ENCODE data around the gene KMT2B. TPM values are rescaled to one million over a fixed set of nuclear protein-coding genes. Genes with fewer than 3 reads are reported as not detected.

The KMT2B gene
- total RNA-seq, 2 experiments from 2014 or later = 62.0 to 65.8 TPM

GRCh38 chr19:35750167-35750566 is 32.4 kb downstream of the KMT2B start:
- H3K4me1 Mint-ChIP-seq (ENCODE audit: low read depth) = peaks cover 33% of the 10 kb centered on the region
- peak overlapping the region; percentile 98 for H3K4me3 Mint-ChIP-seq
- CTCF ChIA-PET = no interaction called here
- intact Hi-C loops (cut with micrococcal nuclease) = no loop called here
- H3K27ac Mint-ChIP-seq = no peak overlapping the region
- no peak for DNase-seq
- H3K27me3 Mint-ChIP-seq (ENCODE audit: low read depth) = no peaks in the 10 kb centered on the region
- H3K9me3 Mint-ChIP-seq = no peaks in the 10 kb centered on the region
- H3K36me3 Mint-ChIP-seq (ENCODE audit: low read depth) = peaks cover 9% of the 10 kb centered on the region

- peaks cover 8% of the 10 kb centered on the region for H3K27me3 Mint-ChIP-seq (ENCODE audit: low read depth)
- H3K36me3 Mint-ChIP-seq (ENCODE audit: low read depth) = peaks cover 13% of the 10 kb centered on the region
- peaks cover 27% of the 10 kb centered on the region for H3K4me1 Mint-ChIP-seq (ENCODE audit: low read depth)
- no peaks in the 10 kb centered on the region for H3K9me3 Mint-ChIP-seq
- no peak overlapping the region for H3K27ac Mint-ChIP-seq
- no peak for DNase-seq
- intact Hi-C loops (cut with micrococcal nuclease) = no loop called here
- CTCF ChIA-PET = interaction anchor here (0.6 kb wide), 1 partner anchor 853 kb away, joined by 3 read pairs; the partner anchor contains the start of gene ZNF382
- H3K4me3 Mint-ChIP-seq = no peak overlapping the region
Measured at GRCh38 chr19:35751839-35752745, 34.3 kb downstream of the KMT2B start.

- H3K36me3 Mint-ChIP-seq (ENCODE audit: low read depth) = peaks cover 13% of the 10 kb centered on the region
- no peak overlapping the region for H3K27ac Mint-ChIP-seq
- CTCF ChIA-PET = no interaction called here
- peaks cover 8% of the 10 kb centered on the region for H3K27me3 Mint-ChIP-seq (ENCODE audit: low read depth)
- peaks cover 22% of the 10 kb centered on the region for H3K4me1 Mint-ChIP-seq (ENCODE audit: low read depth)
- no peak for DNase-seq
- H3K4me3 Mint-ChIP-seq = no peak overlapping the region
- no peaks in the 10 kb centered on the region for H3K9me3 Mint-ChIP-seq
- intact Hi-C loops (cut with micrococcal nuclease) = no loop called here
Measured at GRCh38 chr19:35752746-35753350, 35.0 kb downstream of the KMT2B start.

- intact Hi-C loops (cut with micrococcal nuclease) = no loop called here
- Mint-ChIP-seq H3K9me3 (no peaks in the 10 kb centered on the region), H3K36me3 (ENCODE audit: low read depth) (peaks cover 13% of the 10 kb centered on the region), H3K27ac (no peak overlapping the region), H3K27me3 (ENCODE audit: low read depth) (peaks cover 8% of the 10 kb centered on the region), H3K4me1 (ENCODE audit: low read depth) (peaks cover 18% of the 10 kb centered on the region), H3K4me3 (no peak overlapping the region)
- no peak for DNase-seq
- CTCF ChIA-PET = no interaction called here
Measured at GRCh38 chr19:35753634-35754369, 36.0 kb downstream of the KMT2B start.

GRCh38 chr19:35754370-35755130 is 36.7 kb downstream of the KMT2B start:
- H3K4me1 Mint-ChIP-seq (ENCODE audit: low read depth) = peaks cover 21% of the 10 kb centered on the region
- CTCF ChIA-PET = no interaction called here

GRCh38 chr19:35755131-35755549 is 37.3 kb downstream of the KMT2B start:
- Mint-ChIP-seq H3K36me3 (ENCODE audit: low read depth) (peaks cover 19% of the 10 kb centered on the region), H3K27ac (no peak overlapping the region), H3K4me1 (ENCODE audit: low read depth) (peaks cover 20% of the 10 kb centered on the region), H3K9me3 (no peaks in the 10 kb centered on the region), H3K4me3 (no peak overlapping the region), H3K27me3 (ENCODE audit: low read depth) (peaks cover 8% of the 10 kb centered on the region)
- DNase-seq = no peak
- intact Hi-C loops (cut with micrococcal nuclease) = no loop called here
- CTCF ChIA-PET = no interaction called here

More at GRCh38 chr19:35754370-35755130, 36.7 kb downstream of the KMT2B start:
- intact Hi-C loops (cut with micrococcal nuclease) = no loop called here
- Mint-ChIP-seq H3K27me3 (ENCODE audit: low read depth) (peaks cover 8% of the 10 kb centered on the region), H3K4me3 (no peak overlapping the region), H3K9me3 (no peaks in the 10 kb centered on the region), H3K36me3 (ENCODE audit: low read depth) (peaks cover 17% of the 10 kb centered on the region), H3K27ac (no peak overlapping the region)
- no peak for DNase-seq

DNA sequence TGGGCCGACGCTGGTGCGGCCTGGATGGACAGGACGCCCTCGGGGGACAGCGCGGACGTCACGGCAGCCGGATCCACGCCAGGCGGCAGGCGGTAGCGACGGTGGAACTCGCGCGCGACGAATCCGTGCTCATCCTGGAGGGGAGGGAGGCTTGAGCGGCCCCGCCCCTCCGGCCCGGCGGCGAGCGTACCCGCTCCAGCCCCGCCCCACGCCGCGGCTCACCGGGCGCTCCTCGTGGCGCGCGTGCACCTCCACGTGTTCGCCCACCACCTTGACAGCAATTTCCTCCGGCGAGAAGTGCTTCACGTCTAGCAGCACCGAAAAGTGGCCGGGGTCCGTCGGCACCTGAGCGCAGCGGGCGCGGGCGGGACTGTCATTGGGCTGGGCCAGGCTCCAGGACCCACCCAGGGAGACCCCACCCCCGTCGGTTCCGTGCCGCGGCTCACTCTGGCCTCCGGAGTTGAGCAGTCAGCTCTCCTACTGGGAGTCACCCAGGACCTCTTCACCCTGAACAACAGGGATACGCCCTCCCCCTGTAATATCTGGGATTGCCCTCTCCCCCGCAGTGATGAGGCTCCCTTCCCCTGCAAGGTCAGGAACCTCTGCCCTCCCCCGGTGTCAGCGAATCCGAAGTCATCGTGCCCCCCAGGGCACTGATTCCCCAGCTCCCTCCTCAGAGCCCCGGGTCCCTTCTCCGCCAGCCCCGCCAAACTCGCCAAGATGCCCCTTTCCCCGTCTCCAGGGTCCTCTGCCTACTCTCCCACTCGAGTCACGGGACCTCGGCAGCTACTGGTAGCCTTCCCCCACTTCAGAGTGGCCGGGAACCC is 38.0 kb downstream of the KMT2B start:
- H3K27me3 Mint-ChIP-seq (ENCODE audit: low read depth) = peaks cover 8% of the 10 kb centered on the region
- no peak overlapping the region for H3K27ac Mint-ChIP-seq
- H3K4me1 Mint-ChIP-seq (ENCODE audit: low read depth) = peaks cover 20% of the 10 kb centered on the region
- DNase-seq = peak; percentile 53
- H3K4me3 Mint-ChIP-seq = peak overlapping the region; percentile 55
- peaks cover 21% of the 10 kb centered on the region for H3K36me3 Mint-ChIP-seq (ENCODE audit: low read depth)
- CTCF ChIA-PET = no interaction called here
- H3K9me3 Mint-ChIP-seq = no peaks in the 10 kb centered on the region
- intact Hi-C loops (cut with micrococcal nuclease) = loop anchor here (2.0 kb wide), 1 partner anchor 299 kb away; the partner anchor contains the start of genes THAP8 and WDR62

GRCh38 chr19:35756377-35757230 is 38.8 kb downstream of the KMT2B start, which contains the start of gene HSPB6:
Gene HSPB6 (minus strand): TSS chr19:35757029. CDS start chr19:35757008, 21 bp downstream.
- Mint-ChIP-seq H3K27ac (peak within 1 kb of the TSS; percentile 92), H3K9me3 (no peaks in the 10 kb centered on the region), H3K4me1 (ENCODE audit: low read depth) (peaks cover 20% of the 10 kb centered on the region), H3K27me3 (ENCODE audit: low read depth) (peaks cover 8% of the 10 kb centered on the region), H3K4me3 (peak within 1 kb of the TSS; percentile 90), H3K36me3 (ENCODE audit: low read depth) (peaks cover 21% of the 10 kb centered on the region)
- DNase-seq = no peak
- intact Hi-C loops (cut with micrococcal nuclease) = loop anchor here (2.0 kb wide), 1 partner anchor 298 kb away; the partner anchor contains the start of genes THAP8 and WDR62
- CTCF ChIA-PET = interaction anchor here (0.8 to 1.3 kb wide), 3 partner anchors 9 to 208 kb away, joined by 3 to 4 read pairs (median 4); partner anchors contain the start of genes IGFLR1 and LIN37

GRCh38 chr19:35757231-35757748 is 39.5 kb downstream of the KMT2B start:
- Mint-ChIP-seq H3K36me3 (ENCODE audit: low read depth) (peaks cover 26% of the 10 kb centered on the region), H3K9me3 (no peaks in the 10 kb centered on the region), H3K4me1 (ENCODE audit: low read depth) (peaks cover 20% of the 10 kb centered on the region), H3K4me3 (peak overlapping the region; percentile 90), H3K27me3 (ENCODE audit: low read depth) (peaks cover 8% of the 10 kb centered on the region), H3K27ac (peak overlapping the region; percentile 92)
- intact Hi-C loops (cut with micrococcal nuclease) = loop anchor here (2.0 kb wide), 1 partner anchor 298 kb away; the partner anchor contains the start of genes THAP8 and WDR62
- DNase-seq = peak; percentile 56
- CTCF ChIA-PET = interaction anchor here (0.8 to 1.3 kb wide), 3 partner anchors 9 to 208 kb away, joined by 3 to 4 read pairs (median 4); partner anchors contain the start of genes IGFLR1 and LIN37

Data from activated naive CD4-positive, alpha-beta T cell treated with anti-CD3 and anti-CD28 coated beads for 36 hours (primary cell).